ENCODE results near the gene MBD3L1.

Gene MBD3L1

DNA sequence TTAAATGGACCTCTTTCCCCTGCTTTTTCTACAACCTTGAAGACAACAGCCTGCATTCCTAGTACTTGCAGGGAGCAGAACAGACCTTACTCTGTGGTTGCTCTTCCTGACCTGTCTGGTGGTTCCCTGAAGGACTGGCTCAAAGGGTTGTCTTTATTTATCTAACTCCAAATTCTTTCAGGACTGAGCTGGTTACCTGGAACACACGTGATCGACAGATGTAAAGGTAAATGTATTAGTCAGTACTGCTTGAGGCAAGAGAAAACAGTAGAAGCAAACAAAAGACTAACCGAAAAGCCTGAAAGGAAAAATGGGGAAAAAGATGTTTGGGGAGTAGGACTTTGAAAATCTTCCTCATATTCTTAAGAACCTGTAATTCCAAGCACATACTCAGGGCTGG lies 18.0 kb upstream of the MBD3L1 start:
- TF ChIP-seq TCF12 (IDR thresholded peaks at IDR 0.05; ENCODE audit: low read depth) (no peak), NFIC (IDR thresholded peaks at IDR 0.05) (no peak), YY1 (IDR thresholded peaks at IDR 0.05; ENCODE audit: low read depth) (no peak), EGR1 (IDR thresholded peaks at IDR 0.05) (no peak), EP300 (IDR thresholded peaks at IDR 0.05; ENCODE audit: borderline replicate concordance) (no peak), CEBPB (IDR thresholded peaks at IDR 0.05) (no peak), TEAD4 (IDR thresholded peaks at IDR 0.05) (no peak), RAD21 (IDR thresholded peaks at IDR 0.05; ENCODE audit: low read depth) (no peak), CREB1 (IDR thresholded peaks at IDR 0.05; ENCODE audit: low read depth) (no peak), USF1 (IDR thresholded peaks at IDR 0.05) (no peak), TAF1 (IDR thresholded peaks at IDR 0.05; ENCODE audit: low read depth) (no peak), ZBTB7A (IDR thresholded peaks at IDR 0.05; ENCODE audit: low read depth) (no peak), FOXM1 (IDR thresholded peaks at IDR 0.05; ENCODE audit: borderline replicate concordance, low read depth) (no peak)
- TF ChIP-seq, protein P1, sequence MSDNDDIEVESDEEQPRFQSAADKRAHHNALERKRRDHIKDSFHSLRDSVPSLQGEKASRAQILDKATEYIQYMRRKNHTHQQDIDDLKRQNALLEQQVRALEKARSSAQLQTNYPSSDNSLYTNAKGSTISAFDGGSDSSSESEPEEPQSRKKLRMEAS (IDR thresholded peaks at IDR 0.05) = no peak
- TF ChIP-seq, protein P2, sequence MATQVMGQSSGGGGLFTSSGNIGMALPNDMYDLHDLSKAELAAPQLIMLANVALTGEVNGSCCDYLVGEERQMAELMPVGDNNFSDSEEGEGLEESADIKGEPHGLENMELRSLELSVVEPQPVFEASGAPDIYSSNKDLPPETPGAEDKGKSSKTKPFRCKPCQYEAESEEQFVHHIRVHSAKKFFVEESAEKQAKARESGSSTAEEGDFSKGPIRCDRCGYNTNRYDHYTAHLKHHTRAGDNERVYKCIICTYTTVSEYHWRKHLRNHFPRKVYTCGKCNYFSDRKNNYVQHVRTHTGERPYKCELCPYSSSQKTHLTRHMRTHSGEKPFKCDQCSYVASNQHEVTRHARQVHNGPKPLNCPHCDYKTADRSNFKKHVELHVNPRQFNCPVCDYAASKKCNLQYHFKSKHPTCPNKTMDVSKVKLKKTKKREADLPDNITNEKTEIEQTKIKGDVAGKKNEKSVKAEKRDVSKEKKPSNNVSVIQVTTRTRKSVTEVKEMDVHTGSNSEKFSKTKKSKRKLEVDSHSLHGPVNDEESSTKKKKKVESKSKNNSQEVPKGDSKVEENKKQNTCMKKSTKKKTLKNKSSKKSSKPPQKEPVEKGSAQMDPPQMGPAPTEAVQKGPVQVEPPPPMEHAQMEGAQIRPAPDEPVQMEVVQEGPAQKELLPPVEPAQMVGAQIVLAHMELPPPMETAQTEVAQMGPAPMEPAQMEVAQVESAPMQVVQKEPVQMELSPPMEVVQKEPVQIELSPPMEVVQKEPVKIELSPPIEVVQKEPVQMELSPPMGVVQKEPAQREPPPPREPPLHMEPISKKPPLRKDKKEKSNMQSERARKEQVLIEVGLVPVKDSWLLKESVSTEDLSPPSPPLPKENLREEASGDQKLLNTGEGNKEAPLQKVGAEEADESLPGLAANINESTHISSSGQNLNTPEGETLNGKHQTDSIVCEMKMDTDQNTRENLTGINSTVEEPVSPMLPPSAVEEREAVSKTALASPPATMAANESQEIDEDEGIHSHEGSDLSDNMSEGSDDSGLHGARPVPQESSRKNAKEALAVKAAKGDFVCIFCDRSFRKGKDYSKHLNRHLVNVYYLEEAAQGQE (IDR thresholded peaks at IDR 0.05; ENCODE audit: low read depth) = no peak

GRCh38 chr19:8815780-8816179 lies 16.4 kb upstream of the MBD3L1 start:
- no peak for TF ChIP-seq EP300 (IDR thresholded peaks at IDR 0.05; ENCODE audit: borderline replicate concordance)
- TF ChIP-seq CREB1 (IDR thresholded peaks at IDR 0.05; ENCODE audit: low read depth) = no peak
- no peak for TF ChIP-seq NFIC (IDR thresholded peaks at IDR 0.05)
- TF ChIP-seq TEAD4 (IDR thresholded peaks at IDR 0.05) = no peak
- no peak for TF ChIP-seq RAD21 (IDR thresholded peaks at IDR 0.05; ENCODE audit: low read depth)
- no peak for TF ChIP-seq TCF12 (IDR thresholded peaks at IDR 0.05; ENCODE audit: low read depth)
- TF ChIP-seq CEBPB (IDR thresholded peaks at IDR 0.05) = no peak
- TF ChIP-seq USF1 (IDR thresholded peaks at IDR 0.05) = no peak
- TF ChIP-seq FOXM1 (IDR thresholded peaks at IDR 0.05; ENCODE audit: borderline replicate concordance, low read depth) = no peak
- no peak for TF ChIP-seq EGR1 (IDR thresholded peaks at IDR 0.05)
- TF ChIP-seq, protein P2 (IDR thresholded peaks at IDR 0.05; ENCODE audit: low read depth) = no peak
- no peak for TF ChIP-seq ZBTB7A (IDR thresholded peaks at IDR 0.05; ENCODE audit: low read depth)
- TF ChIP-seq, protein P1 (IDR thresholded peaks at IDR 0.05) = no peak
- no peak for TF ChIP-seq YY1 (IDR thresholded peaks at IDR 0.05; ENCODE audit: low read depth)
- TF ChIP-seq TAF1 (IDR thresholded peaks at IDR 0.05; ENCODE audit: low read depth) = no peak

GRCh38 chr19:8820234-8820633 lies 11.9 kb upstream of the MBD3L1 start:
- TF ChIP-seq, protein P1 (IDR thresholded peaks at IDR 0.05) = no peak
- no peak for TF ChIP-seq EGR1 (IDR thresholded peaks at IDR 0.05)
- no peak for TF ChIP-seq ZBTB7A (IDR thresholded peaks at IDR 0.05; ENCODE audit: low read depth)
- TF ChIP-seq USF1 (IDR thresholded peaks at IDR 0.05) = no peak
- TF ChIP-seq TCF12 (IDR thresholded peaks at IDR 0.05; ENCODE audit: low read depth) = no peak
- TF ChIP-seq RAD21 (IDR thresholded peaks at IDR 0.05; ENCODE audit: low read depth) = no peak
- TF ChIP-seq, protein P2 (IDR thresholded peaks at IDR 0.05; ENCODE audit: low read depth) = no peak
- TF ChIP-seq NFIC (IDR thresholded peaks at IDR 0.05) = no peak
- TF ChIP-seq YY1 (IDR thresholded peaks at IDR 0.05; ENCODE audit: low read depth) = no peak
- no peak for TF ChIP-seq TAF1 (IDR thresholded peaks at IDR 0.05; ENCODE audit: low read depth)
- no peak for TF ChIP-seq FOXM1 (IDR thresholded peaks at IDR 0.05; ENCODE audit: borderline replicate concordance, low read depth)
- no peak for TF ChIP-seq CEBPB (IDR thresholded peaks at IDR 0.05)
- TF ChIP-seq EP300 (IDR thresholded peaks at IDR 0.05; ENCODE audit: borderline replicate concordance) = no peak
- TF ChIP-seq TEAD4 (IDR thresholded peaks at IDR 0.05) = no peak
- TF ChIP-seq CREB1 (IDR thresholded peaks at IDR 0.05; ENCODE audit: low read depth) = no peak
